ENCODE data around the gene CDS2. TPM values are rescaled to one million over a fixed set of nuclear protein-coding genes. Genes with fewer than 3 reads are reported as not detected.

CDS2 gene
- total RNA-seq, 1 experiment from 2014 or later, result 49.1 TPM

- TF ChIP-seq ZNF532 (CRISPR knock-in tag; IDR thresholded peaks at IDR 0.05; ENCODE audit: borderline replicate concordance) (no peak), ZNF138 (CRISPR knock-in tag; conservative IDR thresholded peaks at IDR 0.05) (no peak), JAZF1 (CRISPR knock-in tag; IDR thresholded peaks at IDR 0.05) (no peak), FOXP1 (CRISPR knock-in tag; IDR thresholded peaks at IDR 0.05; ENCODE audit: borderline replicate concordance) (no peak), NR3C1 (CRISPR knock-in tag; conservative IDR thresholded peaks at IDR 0.05; ENCODE audit: low read depth) (no peak), ATF3 (CRISPR knock-in tag; conservative IDR thresholded peaks at IDR 0.05) (no peak), MLX (CRISPR knock-in tag; IDR thresholded peaks at IDR 0.05) (no peak), PREB (CRISPR knock-in tag; IDR thresholded peaks at IDR 0.05; ENCODE audit: borderline replicate concordance) (no peak), FOXK1 (CRISPR knock-in tag; IDR thresholded peaks at IDR 0.05) (no peak)
These were observed 33.1 kb downstream of the CDS2 start (continued) for GRCh38 chr20:5159928-5160327.

GRCh38 chr20:5160882-5161281, 34.1 kb downstream of the CDS2 start:
- ATAC-seq, result no peak
- Mint-ChIP-seq H3K4me3 (no peak overlapping the region), H3K27ac (no peak overlapping the region), H3K27me3 (ENCODE audit: low read depth) (no peaks in the 10 kb centered on the region), H3K9me3 (no peaks in the 10 kb centered on the region), H3K4me1 (peaks cover 37% of the 10 kb centered on the region), H3K36me3 (no peaks in the 10 kb centered on the region)
- TF ChIP-seq USF2 (CRISPR knock-in tag; IDR thresholded peaks at IDR 0.05) (no peak), PREB (CRISPR knock-in tag; IDR thresholded peaks at IDR 0.05; ENCODE audit: borderline replicate concordance) (no peak), IRF1 (CRISPR knock-in tag; IDR thresholded peaks at IDR 0.05) (no peak), NR2C2 (CRISPR knock-in tag; IDR thresholded peaks at IDR 0.05) (no peak), AFF4 (CRISPR knock-in tag; IDR thresholded peaks at IDR 0.05; ENCODE audit: borderline replicate concordance) (no peak), SOX15 (CRISPR knock-in tag; IDR thresholded peaks at IDR 0.05) (no peak), OVOL2 (CRISPR knock-in tag; IDR thresholded peaks at IDR 0.05; ENCODE audit: borderline replicate concordance) (no peak), ETV6 (CRISPR knock-in tag; IDR thresholded peaks at IDR 0.05) (no peak), ATF2 (CRISPR knock-in tag; IDR thresholded peaks at IDR 0.05; ENCODE audit: borderline replicate concordance, low read depth) (no peak), GABPB1 (CRISPR knock-in tag; IDR thresholded peaks at IDR 0.05) (no peak)
- ChIA-PET POLR2A (no interaction called here), CTCF (no interaction called here)
- no peak for DNase-seq (ENCODE audit: low spot score)
